HepG2 (cell line): ENCODE results near the gene SEC31B. TPM values are rescaled to one million over a fixed set of nuclear protein-coding genes. Genes with fewer than 3 reads are reported as not detected.

Experiments used
- ATAC-seq: fragments of 200-7000 bp; cut with Tn5 transposase; 3 replicates; pipeline ENCODE4 v1.9.1; 2020; ENCODE audit warnings: mild to moderate bottlenecking, moderate library complexity
- BruUV-seq: library from RNA; stranded (reverse); fragments of 400-500 nt; replicated peaks from 2 replicates; lab custom pipeline; 2021; lab: Mats Ljungman, UMichigan
- CTCF ChIA-PET: fragments of 300-600 bp; formaldehyde crosslinking; extraction: SDS; loops from one replicate; lab custom pipeline; 2021; ENCODE audit warnings: low total read pairs, inconsistent platforms, low intra/inter-chr PET ratio; lab: Yijun Ruan, JAX
- POLR2A ChIA-PET: fragments of 350-600 bp; sonication (Branson Sonifier 250); formaldehyde crosslinking; loops from one replicate; lab custom pipeline; 2020; ENCODE audit warnings: antibody characterized with exemption, inconsistent platforms; lab: Yijun Ruan, JAX
- DNase-seq: peaks from one replicate; pipeline ENCODE4 v3.0.0-alpha.2; 2015; ENCODE audit warnings: low spot score
- FAIRE-seq: peaks from 3 replicates; lab custom pipeline; 2011; peaks lifted over from hg19 to GRCh38; lab: Jason Lieb, UNC
- H2AFZ ChIP-seq: one replicate; pipeline ENCODE4 v1.6.1; 2011; ENCODE audit warnings: low read length, inconsistent platforms
- H3K27ac ChIP-seq: fragments of 300-600 bp; 3 replicates; pipeline ENCODE4 v1.8.0; 2011; ENCODE audit warnings: mixed run types, mild to moderate bottlenecking, mixed read lengths, low read length, inconsistent platforms; ENCODE audit not compliant: insufficient read depth; ENCODE audit errors: extremely low read length
- H3K27me3 ChIP-seq, 2 experiments: fragments of 200-600 bp in 1 of 2; 2 replicates in 1 of 2; 3 replicates in 1 of 2; pipeline versions ENCODE4 v1.6.0 to v1.8.0; 2011; ENCODE audit warnings: low read length in 2 of 2, mild to moderate bottlenecking in 2 of 2, moderate library complexity in 2 of 2, inconsistent platforms in 1 of 2; ENCODE audit not compliant: insufficient read depth in 2 of 2, control insufficient read depth in 1 of 2
- H3K36me3 ChIP-seq, 2 experiments: fragments of 200-600 bp in 1 of 2; replicated peaks in 1 of 2; 2 replicates in 1 of 2; 3 replicates in 1 of 2; pipeline versions ENCODE4 v1.5.1 to v1.8.0; 2011; ENCODE audit warnings: low read length in 2 of 2, inconsistent platforms in 1 of 2; ENCODE audit not compliant: insufficient read depth in 2 of 2, control insufficient read depth in 1 of 2
- H3K4me1 ChIP-seq: 2 replicates; pipeline ENCODE4 v1.5.1; 2012; ENCODE audit warnings: low read length, inconsistent platforms; ENCODE audit not compliant: insufficient read depth
- H3K4me2 ChIP-seq: 2 replicates; pipeline ENCODE4 v1.6.0; 2011; ENCODE audit warnings: low read depth, low read length, inconsistent platforms
- H3K4me3 ChIP-seq, 3 experiments: fragments of 200-600 bp in 1 of 3; sonication (generic), shearing (Covaris generic) in 1 of 3; replicated peaks in 1 of 3; 2 replicates each; pipeline ENCODE4 v1.5.1; 2011 to 2016; ENCODE audit warnings: low read length in 3 of 3, inconsistent platforms in 2 of 3, low read depth in 2 of 3, mild to moderate bottlenecking in 2 of 3, control low read depth in 1 of 3, mixed read lengths in 1 of 3; ENCODE audit not compliant: insufficient read depth in 1 of 3
- H3K79me2 ChIP-seq: one replicate; pipeline ENCODE4 v1.6.1; 2011; ENCODE audit warnings: low read length, inconsistent platforms; ENCODE audit not compliant: insufficient read depth
- H3K9ac ChIP-seq: 2 replicates; pipeline ENCODE4 v1.6.0; 2011; ENCODE audit warnings: mild to moderate bottlenecking, low read depth, low read length, inconsistent platforms; ENCODE audit not compliant: insufficient read depth
- H3K9me3 ChIP-seq: 2 replicates; pipeline ENCODE4 v1.5.1; 2012; ENCODE audit warnings: mild to moderate bottlenecking, low read length
- H4K20me1 ChIP-seq: 2 replicates; pipeline ENCODE4 v1.6.0; 2011; ENCODE audit warnings: inconsistent platforms, mild to moderate bottlenecking, low read length, moderate library complexity; ENCODE audit not compliant: insufficient read depth
- EED ChIP-seq: sonication (generic); formaldehyde crosslinking; IDR thresholded peaks from 2 replicates; pipeline ENCODE4 v1.5.0; 2020; ENCODE audit warnings: mild to moderate bottlenecking, missing genetic modification reagents
- HCFC1 ChIP-seq: fragments of 150-350 bp; IDR thresholded peaks from 2 replicates; pipeline ENCODE4 v1.6.1; 2014; ENCODE audit warnings: low read depth, low read length
- HOXA5 ChIP-seq: sonication (generic); formaldehyde crosslinking; IDR thresholded peaks from 2 replicates; pipeline ENCODE4 v1.4.0; 2020; ENCODE audit warnings: missing genetic modification reagents
- MAZ ChIP-seq, 2 experiments: sonication (generic) in 1 of 2; formaldehyde crosslinking in 1 of 2; IDR thresholded peaks; 2 replicates each; pipeline versions ENCODE4 v1.5.0 to v1.6.1; 2012 to 2020; ENCODE audit warnings: low read depth in 2 of 2, mild to moderate bottlenecking in 2 of 2, borderline replicate concordance in 1 of 2, improper control_type of control experiment in 1 of 2, low read length in 1 of 2, missing genetic modification reagents in 1 of 2, moderate library complexity in 1 of 2
- NFE2 ChIP-seq: sonication (generic); formaldehyde crosslinking; IDR thresholded peaks from 2 replicates; pipeline ENCODE4 v1.4.0; 2020; ENCODE audit warnings: missing genetic modification reagents
- POLR2AphosphoS5 ChIP-seq: IDR thresholded peaks from 2 replicates; pipeline ENCODE4 v1.6.1; 2012; ENCODE audit warnings: low read depth, low read length
- PRMT3 ChIP-seq: sonication (generic); formaldehyde crosslinking; IDR thresholded peaks from 2 replicates; pipeline ENCODE4 v1.8.1; 2022; ENCODE audit warnings: low read depth, mild to moderate bottlenecking, moderate library complexity, missing genetic modification reagents, borderline replicate concordance
- RARG ChIP-seq: sonication (generic); formaldehyde crosslinking; IDR thresholded peaks from 2 replicates; pipeline ENCODE4 v1.4.0; 2020; ENCODE audit warnings: low read depth, mild to moderate bottlenecking, missing genetic modification reagents
- RORA ChIP-seq: sonication (generic); formaldehyde crosslinking; IDR thresholded peaks from 2 replicates; pipeline ENCODE4 v1.5.0; 2020; ENCODE audit warnings: mild to moderate bottlenecking, missing genetic modification reagents, moderate library complexity
- STAG1 ChIP-seq: sonication (generic); formaldehyde crosslinking; IDR thresholded peaks from 2 replicates; pipeline ENCODE4 v1.4.0; 2020; ENCODE audit warnings: missing genetic modification reagents
- STAT5B ChIP-seq: sonication (generic); formaldehyde crosslinking; IDR thresholded peaks from 2 replicates; pipeline ENCODE4 v1.4.0; 2020; ENCODE audit warnings: missing genetic modification reagents
- ZFY ChIP-seq: sonication (generic); formaldehyde crosslinking; IDR thresholded peaks from 2 replicates; pipeline ENCODE4 v1.4.0; 2020; ENCODE audit warnings: missing genetic modification reagents
- ZNF530 ChIP-seq: sonication (generic); formaldehyde crosslinking; IDR thresholded peaks from 2 replicates; pipeline ENCODE4 v1.5.0; 2020; ENCODE audit warnings: low read depth, mild to moderate bottlenecking, missing genetic modification reagents
- ZNF598 ChIP-seq: sonication (generic); formaldehyde crosslinking; IDR thresholded peaks from 2 replicates; pipeline ENCODE4 v1.5.1; 2020; ENCODE audit warnings: mild to moderate bottlenecking, missing genetic modification reagents, borderline replicate concordance
- ZNF749 ChIP-seq: sonication (generic); formaldehyde crosslinking; IDR thresholded peaks from 2 replicates; pipeline ENCODE4 v1.8.0; 2022; ENCODE audit warnings: mild to moderate bottlenecking, missing genetic modification reagents, moderate library complexity, borderline replicate concordance
- WGBS: methylation state at CpG from one replicate; pipeline ENCODE4 v1.1.6; 2017; ENCODE audit warnings: low lambda C conversion rate; 5-methylcytosine and 5-hydroxymethylcytosine counted together
- in situ Hi-C: cut with HindIII; loops from 2 replicates; pipeline ENCODE4 v1.10.0; 2017; ENCODE audit warnings: low pct_unique_long_range_greater_than_20kb; ENCODE audit not compliant: extremely low pct_ligation_motif_present
- intact Hi-C: fragments of 100-400 bp; cut with micrococcal nuclease; formaldehyde crosslinking; loops from one replicate; pipeline ENCODE4 v1.10.0; 2022; ENCODE audit not compliant: unreplicated experiment
- polyA plus RNA-seq, 8 experiments: library from polyadenylated mRNA; depleted of rRNA in 3 of 8; stranded (reverse) in 7 of 8; unstranded in 1 of 8; fragments of >200 nt; fragmentation: Illumina TruSeq in 4 of 8; extraction: Trizol in 4 of 8; gene quantifications; 2 replicates each; pipeline versions ENCODE4 v1.2.1 to v1.2.3, GENCODE V29; 2011 to 2016; ENCODE audit warnings: low read depth in 4 of 8, missing spikeins in 1 of 8, mixed read lengths in 1 of 8; ENCODE audit not compliant: insufficient read depth in 1 of 8
- total RNA-seq, 5 experiments: library from RNA; depleted of rRNA; stranded (reverse); fragments of >200 nt; fragmentation: Illumina TruSeq; extraction: Trizol; gene quantifications; 2 replicates each; pipeline ENCODE4 v1.2.3, GENCODE V29; 2016; ENCODE audit warnings: low read depth in 1 of 5
- TF ChIP-seq, protein P1 (sequence below): sonication (generic); formaldehyde crosslinking; IDR thresholded peaks from 2 replicates; pipeline ENCODE4 v1.4.0; 2020; ENCODE audit warnings: missing genetic modification reagents

Gene SEC31B
- total and polyA plus RNA-seq, 2 of the 13 experiments (the other 11 are each of a cell fraction or from before 2014, with no cell fraction given) = 2.0 to 8.3 TPM

DNA sequence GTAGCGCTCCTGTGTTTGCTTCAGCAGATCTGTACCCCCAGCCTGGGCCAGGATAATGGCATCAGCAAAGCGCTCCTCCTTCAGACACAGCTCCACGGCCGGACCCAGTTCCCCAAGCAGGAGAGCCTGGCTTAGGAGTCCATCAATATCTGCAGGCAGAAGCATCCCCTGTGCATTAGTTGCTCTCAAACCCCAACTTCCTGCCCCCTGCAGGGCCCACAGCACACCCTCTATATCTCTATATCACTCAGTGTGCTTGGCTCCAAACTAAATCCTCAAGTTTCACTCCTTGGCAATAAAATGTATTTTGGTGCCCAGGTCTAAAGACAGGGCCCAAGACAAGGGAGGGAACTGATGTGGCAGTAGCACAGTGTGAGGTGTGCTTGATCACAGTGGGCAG is 21.6 kb downstream of the SEC31B start:
- no peak overlapping the region for H3K9ac ChIP-seq
- H4K20me1 ChIP-seq = no peaks in the 10 kb centered on the region
- no peak overlapping the region for H3K4me3 ChIP-seq
- in situ Hi-C loops = no loop called here
- H2AFZ ChIP-seq = no peak overlapping the region
- ChIA-PET CTCF (no interaction called here), POLR2A (no interaction called here)
- WGBS = 100% methylated on average over 4 of the region's 4 CpGs
- intact Hi-C loops = no loop called here
- H3K9me3 ChIP-seq = no peaks in the 10 kb centered on the region
- H3K4me1 ChIP-seq = no peaks in the 10 kb centered on the region
- no peaks in the 10 kb centered on the region; a peak in 1 of 5 replicates for H3K36me3 ChIP-seq
- no peak overlapping the region for H3K27ac ChIP-seq
- FAIRE-seq = no peak
- no peaks in the 10 kb centered on the region for H3K27me3 ChIP-seq
- no peak overlapping the region for H3K4me2 ChIP-seq
- no peak for ATAC-seq
- BruUV-seq = no TSS peak
- H3K79me2 ChIP-seq = no peaks in the 10 kb centered on the region
- TF ChIP-seq HOXA5 = no peak
- no peak for TF ChIP-seq ZNF530 (CRISPR knock-in tag)
- TF ChIP-seq NFE2 (CRISPR knock-in tag) = no peak
- no peak for TF ChIP-seq RORA (CRISPR knock-in tag)
- TF ChIP-seq ZFY (CRISPR knock-in tag) = no peak
- TF ChIP-seq ZNF598 = no peak
- no peak for TF ChIP-seq PRMT3 (CRISPR knock-in tag)
- TF ChIP-seq RARG (CRISPR knock-in tag) = no peak
- no peak for TF ChIP-seq STAG1 (CRISPR knock-in tag)
- TF ChIP-seq POLR2AphosphoS5 = no peak
- no peak for TF ChIP-seq MAZ (IDR thresholded peaks at IDR 0.05; ENCODE audit: borderline replicate concordance, low read depth, low read length)
- TF ChIP-seq MAZ (CRISPR knock-in tag; IDR thresholded peaks at IDR 0.05; ENCODE audit: low read depth) = no peak
- TF ChIP-seq ZNF749 (CRISPR knock-in tag) = no peak
- TF ChIP-seq, protein P1, sequence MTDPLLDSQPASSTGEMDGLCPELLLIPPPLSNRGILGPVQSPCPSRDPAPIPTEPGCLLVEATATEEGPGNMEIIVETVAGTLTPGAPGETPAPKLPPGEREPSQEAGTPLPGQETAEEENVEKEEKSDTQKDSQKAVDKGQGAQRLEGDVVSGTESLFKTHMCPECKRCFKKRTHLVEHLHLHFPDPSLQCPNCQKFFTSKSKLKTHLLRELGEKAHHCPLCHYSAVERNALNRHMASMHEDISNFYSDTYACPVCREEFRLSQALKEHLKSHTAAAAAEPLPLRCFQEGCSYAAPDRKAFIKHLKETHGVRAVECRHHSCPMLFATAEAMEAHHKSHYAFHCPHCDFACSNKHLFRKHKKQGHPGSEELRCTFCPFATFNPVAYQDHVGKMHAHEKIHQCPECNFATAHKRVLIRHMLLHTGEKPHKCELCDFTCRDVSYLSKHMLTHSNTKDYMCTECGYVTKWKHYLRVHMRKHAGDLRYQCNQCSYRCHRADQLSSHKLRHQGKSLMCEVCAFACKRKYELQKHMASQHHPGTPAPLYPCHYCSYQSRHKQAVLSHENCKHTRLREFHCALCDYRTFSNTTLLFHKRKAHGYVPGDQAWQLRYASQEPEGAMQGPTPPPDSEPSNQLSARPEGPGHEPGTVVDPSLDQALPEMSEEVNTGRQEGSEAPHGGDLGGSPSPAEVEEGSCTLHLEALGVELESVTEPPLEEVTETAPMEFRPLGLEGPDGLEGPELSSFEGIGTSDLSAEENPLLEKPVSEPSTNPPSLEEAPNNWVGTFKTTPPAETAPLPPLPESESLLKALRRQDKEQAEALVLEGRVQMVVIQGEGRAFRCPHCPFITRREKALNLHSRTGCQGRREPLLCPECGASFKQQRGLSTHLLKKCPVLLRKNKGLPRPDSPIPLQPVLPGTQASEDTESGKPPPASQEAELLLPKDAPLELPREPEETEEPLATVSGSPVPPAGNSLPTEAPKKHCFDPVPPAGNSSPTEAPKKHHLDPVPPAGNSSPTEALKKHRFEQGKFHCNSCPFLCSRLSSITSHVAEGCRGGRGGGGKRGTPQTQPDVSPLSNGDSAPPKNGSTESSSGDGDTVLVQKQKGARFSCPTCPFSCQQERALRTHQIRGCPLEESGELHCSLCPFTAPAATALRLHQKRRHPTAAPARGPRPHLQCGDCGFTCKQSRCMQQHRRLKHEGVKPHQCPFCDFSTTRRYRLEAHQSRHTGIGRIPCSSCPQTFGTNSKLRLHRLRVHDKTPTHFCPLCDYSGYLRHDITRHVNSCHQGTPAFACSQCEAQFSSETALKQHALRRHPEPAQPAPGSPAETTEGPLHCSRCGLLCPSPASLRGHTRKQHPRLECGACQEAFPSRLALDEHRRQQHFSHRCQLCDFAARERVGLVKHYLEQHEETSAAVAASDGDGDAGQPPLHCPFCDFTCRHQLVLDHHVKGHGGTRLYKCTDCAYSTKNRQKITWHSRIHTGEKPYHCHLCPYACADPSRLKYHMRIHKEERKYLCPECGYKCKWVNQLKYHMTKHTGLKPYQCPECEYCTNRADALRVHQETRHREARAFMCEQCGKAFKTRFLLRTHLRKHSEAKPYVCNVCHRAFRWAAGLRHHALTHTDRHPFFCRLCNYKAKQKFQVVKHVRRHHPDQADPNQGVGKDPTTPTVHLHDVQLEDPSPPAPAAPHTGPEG = no peak
- TF ChIP-seq EED = no peak
- TF ChIP-seq HCFC1 = no peak
- TF ChIP-seq STAT5B = no peak
- TF ChIP-seq, all 625 proteins: peak for 0
- DNase-seq = no peak
